ENCODE measurements around the gene EXOC5.

DNA sequence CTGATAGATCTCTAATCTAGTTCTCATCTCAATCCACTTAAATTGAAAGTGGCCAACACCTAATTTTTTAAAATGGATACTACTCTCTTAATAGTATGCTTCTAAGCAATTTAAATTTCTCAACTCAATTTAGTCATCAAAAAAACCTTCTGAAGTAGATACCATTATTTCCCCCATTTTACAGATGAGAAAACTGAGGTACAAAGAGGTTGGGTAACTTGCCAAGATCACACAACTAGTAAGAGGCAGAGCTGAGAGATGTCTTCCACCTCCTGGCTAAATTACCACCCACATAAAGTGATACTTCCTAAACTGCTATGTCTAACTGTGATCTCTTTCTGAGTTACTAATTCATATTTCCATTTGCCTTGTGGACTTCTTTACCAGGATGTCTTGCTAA is 6.6 kb downstream of the EXOC5 start:
- TF ChIP-seq POLR2A (IDR thresholded peaks at IDR 0.05), result no peak
- TF ChIP-seq, protein P1, sequence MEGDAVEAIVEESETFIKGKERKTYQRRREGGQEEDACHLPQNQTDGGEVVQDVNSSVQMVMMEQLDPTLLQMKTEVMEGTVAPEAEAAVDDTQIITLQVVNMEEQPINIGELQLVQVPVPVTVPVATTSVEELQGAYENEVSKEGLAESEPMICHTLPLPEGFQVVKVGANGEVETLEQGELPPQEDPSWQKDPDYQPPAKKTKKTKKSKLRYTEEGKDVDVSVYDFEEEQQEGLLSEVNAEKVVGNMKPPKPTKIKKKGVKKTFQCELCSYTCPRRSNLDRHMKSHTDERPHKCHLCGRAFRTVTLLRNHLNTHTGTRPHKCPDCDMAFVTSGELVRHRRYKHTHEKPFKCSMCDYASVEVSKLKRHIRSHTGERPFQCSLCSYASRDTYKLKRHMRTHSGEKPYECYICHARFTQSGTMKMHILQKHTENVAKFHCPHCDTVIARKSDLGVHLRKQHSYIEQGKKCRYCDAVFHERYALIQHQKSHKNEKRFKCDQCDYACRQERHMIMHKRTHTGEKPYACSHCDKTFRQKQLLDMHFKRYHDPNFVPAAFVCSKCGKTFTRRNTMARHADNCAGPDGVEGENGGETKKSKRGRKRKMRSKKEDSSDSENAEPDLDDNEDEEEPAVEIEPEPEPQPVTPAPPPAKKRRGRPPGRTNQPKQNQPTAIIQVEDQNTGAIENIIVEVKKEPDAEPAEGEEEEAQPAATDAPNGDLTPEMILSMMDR (IDR thresholded peaks at IDR 0.05), result no peak

Data from uterus (tissue), 2 donors.